H9 (cell line): ENCODE measurements around the gene LCNL1. TPM values are rescaled to one million over a fixed set of nuclear protein-coding genes. Genes with fewer than 3 reads are reported as not detected.

Experiments used
- DNase-seq: peaks from one replicate; pipeline ENCODE4 v3.0.0-alpha.2; 2017
- H2AFZ ChIP-seq: one replicate; pipeline ENCODE4 v1.6.1; 2013; ENCODE audit warnings: mild to moderate bottlenecking, low read length, control low read depth, moderate library complexity
- H2AK5ac ChIP-seq: 2 replicates; pipeline ENCODE4 v1.6.1; 2013; ENCODE audit warnings: low read length, control low read depth, mixed read lengths; ENCODE audit not compliant: insufficient read length
- H2BK120ac ChIP-seq: one replicate; pipeline ENCODE4 v1.6.1; 2013; ENCODE audit warnings: low read depth, mild to moderate bottlenecking, low read length, control low read depth, inconsistent platforms; ENCODE audit not compliant: poor library complexity, severe bottlenecking
- H2BK12ac ChIP-seq: 2 replicates; pipeline ENCODE4 v1.6.1; 2013; ENCODE audit warnings: low read length, control low read depth, mixed read lengths, low read depth; ENCODE audit not compliant: insufficient read length
- H2BK15ac ChIP-seq: 2 replicates; pipeline ENCODE4 v1.6.1; 2013; ENCODE audit warnings: low read depth, low read length, control low read depth
- H2BK20ac ChIP-seq: one replicate; pipeline ENCODE4 v1.6.1; 2013; ENCODE audit warnings: low read depth, mild to moderate bottlenecking, low read length, control low read depth, inconsistent platforms; ENCODE audit not compliant: poor library complexity, severe bottlenecking
- H2BK5ac ChIP-seq: 2 replicates; pipeline ENCODE4 v1.6.1; 2013; ENCODE audit warnings: low read length, control low read depth, mixed read lengths; ENCODE audit not compliant: insufficient read length
- H3K14ac ChIP-seq: 2 replicates; pipeline ENCODE4 v1.6.1; 2013; ENCODE audit warnings: low read length, control low read depth; ENCODE audit not compliant: insufficient read depth
- H3K18ac ChIP-seq: 2 replicates; pipeline ENCODE4 v1.6.1; 2013; ENCODE audit warnings: low read depth, mild to moderate bottlenecking, mixed read lengths, low read length, control low read depth; ENCODE audit not compliant: insufficient read length
- H3K23ac ChIP-seq: 2 replicates; pipeline ENCODE4 v1.6.1; 2013; ENCODE audit warnings: low read length, control low read depth, mixed read lengths, low read depth; ENCODE audit not compliant: insufficient read length
- H3K23me2 ChIP-seq: 2 replicates; pipeline ENCODE4 v1.6.1; 2013; ENCODE audit warnings: low read depth, mild to moderate bottlenecking, mixed read lengths, low read length, control low read depth; ENCODE audit not compliant: insufficient read length, poor library complexity, severe bottlenecking
- H3K27ac ChIP-seq: 2 replicates; pipeline ENCODE4 v1.5.1; 2013; ENCODE audit warnings: low read length, control low read depth, mixed read lengths, low read depth; ENCODE audit not compliant: insufficient read length
- H3K27me3 ChIP-seq: 2 replicates; pipeline ENCODE4 v1.6.1; 2013; ENCODE audit warnings: low read length, control low read depth, inconsistent platforms; ENCODE audit not compliant: insufficient read depth
- H3K4ac ChIP-seq: 2 replicates; pipeline ENCODE4 v1.6.1; 2013; ENCODE audit warnings: low read depth, mild to moderate bottlenecking, control low read depth, inconsistent platforms, low read length, moderate library complexity
- H3K4me1 ChIP-seq: 2 replicates; pipeline ENCODE4 v1.6.1; 2013; ENCODE audit warnings: low read length, control low read depth, inconsistent platforms; ENCODE audit not compliant: insufficient read depth
- H3K4me2 ChIP-seq: 2 replicates; pipeline ENCODE4 v1.6.1; 2013; ENCODE audit warnings: low read length, control low read depth, mixed read lengths; ENCODE audit not compliant: insufficient read length, insufficient read depth
- H3K56ac ChIP-seq: 2 replicates; pipeline ENCODE4 v1.6.1; 2013; ENCODE audit warnings: low read depth, mild to moderate bottlenecking, mixed read lengths, low read length, control low read depth; ENCODE audit not compliant: insufficient read length
- H3K79me1 ChIP-seq: 2 replicates; pipeline ENCODE4 v1.6.1; 2013; ENCODE audit warnings: low read depth, mild to moderate bottlenecking, moderate library complexity, low read length, control low read depth, inconsistent platforms; ENCODE audit not compliant: insufficient read depth, poor library complexity, severe bottlenecking
- H3K79me2 ChIP-seq: 2 replicates; pipeline ENCODE4 v1.6.1; 2013; ENCODE audit warnings: low read length, control low read depth, inconsistent platforms; ENCODE audit not compliant: insufficient read depth
- H3K9ac ChIP-seq: 2 replicates; pipeline ENCODE4 v1.6.1; 2013; ENCODE audit warnings: low read length, control low read depth, mixed read lengths; ENCODE audit not compliant: insufficient read length; ENCODE audit errors: extremely low read depth
- H3K9me3 ChIP-seq: one replicate; pipeline ENCODE4 v1.6.1; 2013; ENCODE audit warnings: low read depth, low read length, inconsistent platforms; ENCODE audit not compliant: control insufficient read depth
- H3T11ph ChIP-seq: one replicate; pipeline ENCODE4 v1.6.1; 2013; ENCODE audit warnings: mild to moderate bottlenecking, low read length, control low read depth, inconsistent platforms
- H4K20me1 ChIP-seq: one replicate; pipeline ENCODE4 v1.6.1; 2013; ENCODE audit not compliant: control insufficient read depth, insufficient read length, insufficient read depth
- H4K5ac ChIP-seq: 2 replicates; pipeline ENCODE4 v1.6.1; 2013; ENCODE audit warnings: low read depth, mild to moderate bottlenecking, mixed read lengths, low read length, control low read depth; ENCODE audit not compliant: insufficient read length
- H4K8ac ChIP-seq: replicated peaks from 2 replicates; pipeline ENCODE4 v1.6.1; 2013; ENCODE audit warnings: low read length, control low read depth, mixed read lengths, low read depth; ENCODE audit not compliant: insufficient read length
- H4K91ac ChIP-seq: 2 replicates; pipeline ENCODE4 v1.6.1; 2013; ENCODE audit warnings: low read depth, mild to moderate bottlenecking, moderate library complexity, mixed read lengths, low read length, control low read depth; ENCODE audit not compliant: insufficient read length
- H3K27ac Mint-ChIP-seq, 3 experiments: 2 replicates in 2 of 3; 3 replicates in 1 of 3; pipeline ENCODE4 v1.8.0; 2020 to 2021; ENCODE audit warnings: mixed read lengths in 3 of 3, mild to moderate bottlenecking in 1 of 3, moderate library complexity in 1 of 3
- H3K27me3 Mint-ChIP-seq: 2 replicates; pipeline ENCODE4 v1.8.0; 2021; ENCODE audit warnings: low read depth, mild to moderate bottlenecking, moderate library complexity, mixed read lengths
- H3K36me3 Mint-ChIP-seq, 3 experiments: 2 replicates in 2 of 3; 3 replicates in 1 of 3; pipeline ENCODE4 v1.8.0; 2020 to 2021; ENCODE audit warnings: low read depth in 3 of 3, mixed read lengths in 3 of 3; ENCODE audit not compliant: insufficient read depth in 1 of 3
- H3K4me1 Mint-ChIP-seq, 2 experiments: 2 replicates each; pipeline ENCODE4 v1.8.0; 2020; ENCODE audit warnings: mixed read lengths in 2 of 2
- H3K4me3 Mint-ChIP-seq, 2 experiments: 2 replicates in 1 of 2; 3 replicates in 1 of 2; pipeline ENCODE4 v1.8.0; 2020 to 2021; ENCODE audit warnings: mild to moderate bottlenecking in 2 of 2, mixed read lengths in 2 of 2, moderate library complexity in 1 of 2
- H3K9me3 Mint-ChIP-seq, 2 experiments: 2 replicates in 1 of 2; 3 replicates in 1 of 2; pipeline ENCODE4 v1.8.0; 2020; ENCODE audit warnings: mild to moderate bottlenecking in 2 of 2, mixed read lengths in 2 of 2, moderate library complexity in 1 of 2
- CTCF ChIP-seq: fragments of 200-600 bp; sonication (generic); conservative IDR thresholded peaks from 3 replicates; pipeline ENCODE4 v1.8.0; 2021; ENCODE audit warnings: antibody characterized with exemption, mild to moderate bottlenecking
- WGBS: extraction: QIAGEN DNeasy Blood & Tissue Kit; methylation state at CpG from one replicate; pipeline ENCODE4 v1.1.7; 2013; ENCODE audit warnings: missing lambda C conversion rate, low lambda C conversion rate, mixed read lengths; ENCODE audit not compliant: insufficient read length; ENCODE audit errors: extremely low coverage; 5-methylcytosine and 5-hydroxymethylcytosine counted together
- total RNA-seq: library from RNA; stranded (reverse); gene quantifications from 2 replicates; pipeline ENCODE4 v1.2.1, GENCODE V29; 2021

Gene LCNL1
- total RNA-seq, 1 experiment from 2014 or later = 0.20 TPM

- H4K5ac ChIP-seq = no peak overlapping the region
- no peak overlapping the region for H2AK5ac ChIP-seq
- no peak overlapping the region for H4K8ac ChIP-seq
- Mint-ChIP-seq H3K4me3 (no peak overlapping the region), H3K27ac (no peak overlapping the region), H3K36me3 (peaks cover 4 to 13% (median 8%) of the 10 kb centered on the region in 3 experiments; a peak in 5 of 7 replicates), H3K27me3 (no peaks in the 10 kb centered on the region; the same call in 1 of the 2 replicates), H3K4me1 (no peaks in the 10 kb centered on the region; a peak in 1 of 4 replicates), H3K9me3 (no peaks in the 10 kb centered on the region)
- no peaks in the 10 kb centered on the region for H3K79me2 ChIP-seq
- TF ChIP-seq CTCF = no peak
- H3K4me1 ChIP-seq = no peaks in the 10 kb centered on the region
- H3K9ac ChIP-seq = no peak overlapping the region
- no peak overlapping the region for H3K14ac ChIP-seq
- no peak overlapping the region for H4K91ac ChIP-seq
- no peaks in the 10 kb centered on the region for H3K23me2 ChIP-seq
- H3K79me1 ChIP-seq = no peaks in the 10 kb centered on the region
- no peak overlapping the region for H3K4me2 ChIP-seq
- no peak overlapping the region for H2AFZ ChIP-seq
- H3K56ac ChIP-seq = no peak overlapping the region
- no peaks in the 10 kb centered on the region for H3K9me3 ChIP-seq
- H2BK20ac ChIP-seq = no peak overlapping the region
- no peaks in the 10 kb centered on the region for H3K27me3 ChIP-seq
- no CpG with 5 or more reads among the region's 25 CpGs for WGBS
- no peak overlapping the region for H3K27ac ChIP-seq
- H3K23ac ChIP-seq = no peak overlapping the region
- H3K4ac ChIP-seq = no peak overlapping the region
- no peak overlapping the region for H3T11ph ChIP-seq
- peaks cover 2% of the 10 kb centered on the region for H4K20me1 ChIP-seq
- H2BK12ac ChIP-seq = no peak overlapping the region
- no peak overlapping the region for H3K18ac ChIP-seq
- no peak overlapping the region for H2BK120ac ChIP-seq
- no peak for DNase-seq
- H2BK15ac ChIP-seq = no peak overlapping the region
- H2BK5ac ChIP-seq = no peak overlapping the region
These were observed 32.7 kb downstream of the LCNL1 start for GRCh38 chr9:137015540-137015930.
